HG03064 (cell line): Measurements from ENCODE around the gene TAP2.

ENCODE experiments used
- ATAC-seq: cut with Tn5 transposase; IDR thresholded peaks from one replicate; pipeline ENCODE4 v1.9.1; 2021; ENCODE audit warnings: low read depth; ENCODE audit not compliant: unreplicated experiment

TAP2 gene

GRCh38 chr6:32854376-32855178 lies 16.0 kb upstream of the TAP2 start:
- no peak for ATAC-seq

DNA sequence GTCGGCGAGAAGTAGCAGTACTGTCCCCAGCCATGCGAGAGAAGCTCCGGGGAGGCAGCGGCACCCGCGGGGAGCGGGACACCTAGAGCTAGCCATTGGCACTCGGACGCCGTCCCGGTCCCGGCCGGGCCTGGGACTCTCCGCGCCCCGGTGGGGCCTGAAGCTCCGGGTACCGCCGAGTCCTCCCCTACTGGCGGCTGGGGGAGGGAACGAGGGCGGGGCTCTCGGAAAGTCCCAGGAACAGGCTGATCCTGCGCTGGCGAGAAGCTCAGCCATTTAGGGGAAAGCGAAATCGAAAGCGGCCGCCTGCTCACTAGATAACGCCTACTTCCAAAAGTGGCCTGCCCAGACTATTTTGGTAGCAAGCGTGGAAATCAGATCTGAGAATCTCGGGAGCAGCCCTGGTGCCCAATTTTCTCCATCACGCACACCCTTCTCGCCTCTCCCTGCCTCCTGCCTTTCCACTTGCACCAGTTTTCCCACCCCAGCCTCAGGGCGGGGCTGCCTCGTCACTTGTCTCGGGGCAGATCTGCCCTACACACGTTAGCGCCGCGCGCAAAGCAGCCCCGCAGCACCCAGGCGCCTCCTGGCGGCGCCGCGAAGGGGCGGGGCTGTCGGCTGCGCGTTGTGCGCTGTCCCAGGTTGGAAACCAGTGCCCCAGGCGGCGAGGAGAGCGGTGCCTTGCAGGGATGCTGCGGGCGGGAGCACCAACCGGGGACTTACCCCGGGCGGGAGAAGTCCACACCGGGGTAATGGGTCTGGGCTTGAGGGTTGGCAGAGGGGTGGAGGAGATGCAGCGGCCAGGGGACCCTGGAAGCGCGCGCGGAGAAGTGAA lies 15.2 kb upstream of the TAP2 start, which contains the start of the genes PSMB9 and TAP1:
TSS of gene PSMB9 (plus strand) at position 652 of the 835 bp plus-strand sequence. CDS start at position 690, 38 bp downstream.
TSS of gene TAP1 (minus strand) at position 164 of the 835 bp plus-strand sequence. CDS start at position 96, 68 bp downstream.
- ATAC-seq, result peak; percentile 68

DNA sequence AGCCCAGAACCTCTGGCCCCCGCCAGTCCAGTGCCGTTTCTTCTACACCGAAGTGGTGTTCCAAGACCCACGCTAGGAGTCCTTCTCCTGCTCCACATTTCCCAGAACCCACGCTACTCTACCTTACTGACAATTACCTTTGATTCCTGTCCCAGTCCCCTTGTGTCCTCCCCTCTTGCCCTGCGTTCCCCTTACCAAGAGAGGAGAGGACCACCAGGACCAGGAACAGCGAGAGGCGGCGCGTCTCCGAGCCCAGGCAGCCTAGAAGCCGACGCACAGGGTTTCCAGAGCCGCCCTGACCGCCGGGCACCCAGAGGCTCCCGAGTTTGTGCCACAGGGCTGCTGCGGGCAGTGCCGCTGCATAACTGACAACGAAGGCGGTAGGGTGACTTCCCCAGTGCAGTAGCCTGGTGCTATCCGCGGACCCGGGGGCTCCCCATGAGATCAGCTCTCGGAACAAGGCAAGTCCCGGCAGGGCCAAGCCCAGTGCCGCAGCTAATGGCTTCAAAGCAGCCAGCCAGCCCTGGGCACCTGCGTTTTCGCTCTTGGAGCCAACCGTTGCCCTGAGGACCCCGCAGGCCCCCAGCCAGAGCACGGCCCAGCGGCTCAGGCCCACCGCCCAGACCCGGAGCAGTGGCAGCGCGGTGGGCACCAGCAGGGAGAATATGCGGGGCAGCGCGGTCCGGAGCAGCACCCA lies 14.5 kb upstream of the TAP2 start:
- ATAC-seq, result peak; percentile 23

- peak; percentile 16 for ATAC-seq
Observed at GRCh38 chr6:32852018-32852843, 13.7 kb upstream of the TAP2 start.

DNA sequence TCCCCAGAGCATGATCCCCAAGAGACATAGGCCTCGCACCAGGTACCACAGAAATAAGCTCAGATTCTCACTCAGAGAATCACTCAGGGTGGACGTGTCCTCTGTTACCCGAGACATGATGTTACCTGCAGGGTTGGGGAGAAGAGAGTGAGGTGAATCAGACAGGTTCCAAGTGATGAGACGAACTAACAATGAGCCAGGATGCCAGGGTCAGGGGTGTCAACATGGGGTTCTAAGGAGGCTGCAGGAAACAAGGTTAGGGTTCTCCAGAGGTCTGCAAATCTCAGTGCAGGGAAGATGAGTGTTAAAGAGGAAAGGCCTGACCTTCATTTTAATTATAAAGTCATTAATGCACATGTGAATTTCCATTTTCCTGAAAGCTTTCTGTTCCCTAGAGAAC lies 12.5 kb upstream of the TAP2 start:
- ATAC-seq, result no peak

DNA sequence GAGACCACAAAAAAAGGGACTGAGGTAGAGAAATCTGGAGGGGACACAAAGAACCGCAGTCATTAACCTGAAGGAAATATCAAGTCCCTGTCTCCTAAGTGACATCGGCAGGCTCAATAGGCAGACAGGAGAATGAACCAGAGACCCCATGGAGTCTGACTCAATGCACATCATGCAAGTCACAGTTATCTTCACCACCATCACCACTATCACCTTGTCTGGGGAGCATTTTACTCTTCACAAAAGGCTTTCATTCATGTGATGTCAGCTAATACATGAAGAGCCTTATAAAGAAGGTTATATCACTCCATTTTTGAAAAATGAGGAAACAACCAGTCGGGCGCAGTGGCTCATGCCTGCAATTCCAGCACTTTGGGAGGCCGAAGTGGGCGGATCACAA lies 10.6 kb upstream of the TAP2 start:
- ATAC-seq, result no peak

- no peak for ATAC-seq
Observed at GRCh38 chr6:32847795-32848194, 9.3 kb upstream of the TAP2 start.

DNA sequence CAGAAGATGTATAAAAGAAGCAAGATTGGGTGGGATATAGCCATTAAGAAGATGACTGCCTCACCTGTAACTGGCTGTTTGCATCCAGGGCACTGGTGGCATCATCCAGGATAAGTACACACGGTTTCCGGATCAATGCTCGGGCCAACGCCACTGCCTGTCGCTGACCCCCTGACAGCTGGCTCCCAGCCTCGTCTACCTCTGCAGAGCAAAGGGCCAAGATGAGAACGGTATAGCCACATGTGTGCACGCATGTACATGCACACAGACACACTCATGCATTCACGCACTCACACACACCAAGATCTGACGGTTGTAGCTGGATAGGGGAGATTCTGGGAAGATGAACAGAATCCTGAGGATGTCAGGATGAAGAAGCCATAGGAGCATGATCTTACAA lies 8.5 kb upstream of the TAP2 start:
- ATAC-seq, result no peak

GRCh38 chr6:32845384-32845884 lies 6.9 kb upstream of the TAP2 start:
- ATAC-seq, result no peak

DNA sequence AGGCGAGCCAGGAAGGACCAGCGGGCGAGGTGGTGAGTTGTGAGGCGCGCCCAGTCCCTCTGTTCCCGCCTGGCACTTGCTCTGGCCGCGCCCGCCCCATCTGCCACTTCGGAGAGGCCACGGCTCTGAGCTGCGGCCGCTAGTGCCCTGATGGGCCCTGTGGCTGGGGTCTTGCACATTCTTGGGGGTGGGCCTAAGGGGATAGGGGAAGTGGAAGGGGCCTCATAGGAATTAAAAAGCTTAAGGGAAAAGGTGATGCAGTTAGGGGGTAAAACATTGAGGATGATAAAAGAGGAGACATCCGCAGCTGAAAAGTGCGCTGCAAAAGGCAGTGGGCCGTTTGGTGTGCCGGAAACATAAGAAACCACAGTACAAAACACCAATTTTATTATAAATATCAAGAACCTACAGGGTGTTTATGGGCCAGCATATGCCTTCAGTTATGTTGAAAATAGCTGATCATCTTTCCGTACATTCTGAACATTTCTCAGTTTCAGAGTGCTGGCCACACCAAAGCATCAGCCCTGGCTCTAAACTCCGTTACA lies 6.4 kb upstream of the TAP2 start:
- ATAC-seq, result no peak

DNA sequence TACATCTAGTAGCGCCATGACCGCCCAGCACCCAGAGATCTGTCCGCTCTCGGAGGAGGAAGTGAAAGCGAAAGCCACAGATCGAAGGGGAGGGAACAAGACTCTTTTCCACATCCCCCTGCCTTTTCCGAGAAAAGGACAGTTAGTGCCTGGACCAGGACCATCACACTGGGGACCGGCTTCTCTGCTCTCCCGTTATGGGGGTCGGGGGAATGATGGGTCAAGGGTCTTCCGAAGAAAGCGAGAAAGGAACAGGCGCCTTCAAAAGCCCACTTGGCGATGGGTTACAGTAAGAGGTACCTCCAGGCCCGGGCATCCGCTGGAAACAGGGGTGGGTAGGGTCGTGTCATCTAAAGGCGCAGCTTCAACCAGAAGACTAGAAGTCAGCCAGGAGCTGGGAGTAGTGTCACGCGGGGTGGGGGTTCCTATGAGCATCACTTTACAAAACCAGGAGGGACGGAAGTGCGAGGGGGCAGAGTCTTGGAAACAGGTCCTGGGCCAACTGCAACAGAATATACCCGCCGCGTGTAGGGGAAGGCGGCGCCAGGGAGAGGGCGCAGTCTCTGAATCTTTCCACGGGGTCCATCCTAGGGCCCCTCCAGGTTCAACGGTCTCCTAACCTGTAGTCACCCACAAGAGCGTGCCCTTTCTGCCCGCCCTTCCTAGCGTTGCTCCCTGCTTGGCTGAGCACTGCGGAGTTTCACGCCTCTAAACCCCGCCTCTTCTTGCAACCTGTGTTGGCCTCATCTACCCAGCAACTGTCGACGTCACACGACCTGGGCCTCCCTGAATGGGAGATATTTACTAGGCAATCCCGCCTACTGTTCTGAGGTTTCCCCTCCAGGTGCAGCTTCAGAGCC lies 5.7 kb upstream of the TAP2 start, which contains the start of gene PSMB8:
TSS of gene PSMB8 (minus strand) at position 69 of the 860 bp plus-strand sequence. CDS start at position 18, 51 bp downstream.
- ATAC-seq, result peak; percentile 48

- ATAC-seq, result no peak
Observed at GRCh38 chr6:32843331-32843978, 4.9 kb upstream of the TAP2 start.

- ATAC-seq, result no peak
Observed at GRCh38 chr6:32842690-32843089, 4.2 kb upstream of the TAP2 start.

GRCh38 chr6:32842021-32842650 lies 3.6 kb upstream of the TAP2 start:
- no peak for ATAC-seq

GRCh38 chr6:32840604-32841246 lies 2.2 kb upstream of the TAP2 start:
- no peak for ATAC-seq

DNA sequence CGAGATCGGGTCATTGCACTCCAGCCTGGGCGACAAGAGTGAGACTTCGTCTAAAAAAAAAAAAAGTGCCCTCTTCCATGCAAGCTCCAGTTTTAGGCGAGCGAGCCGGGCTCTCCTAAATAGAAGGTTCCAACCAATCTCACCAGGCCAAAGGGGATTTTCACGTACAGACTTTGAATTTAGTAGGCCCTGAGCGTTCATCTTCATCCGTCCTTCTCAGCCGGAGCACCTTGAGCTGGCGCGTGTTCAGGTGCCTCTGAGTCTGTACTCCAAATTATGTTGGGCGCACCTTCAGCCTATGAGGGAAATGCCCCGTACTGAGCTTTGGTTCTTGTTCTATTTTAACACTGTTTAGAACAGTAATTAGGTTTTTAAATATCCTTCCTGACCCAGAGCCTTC lies 817 bp upstream of the TAP2 start:
- no peak for ATAC-seq

DNA sequence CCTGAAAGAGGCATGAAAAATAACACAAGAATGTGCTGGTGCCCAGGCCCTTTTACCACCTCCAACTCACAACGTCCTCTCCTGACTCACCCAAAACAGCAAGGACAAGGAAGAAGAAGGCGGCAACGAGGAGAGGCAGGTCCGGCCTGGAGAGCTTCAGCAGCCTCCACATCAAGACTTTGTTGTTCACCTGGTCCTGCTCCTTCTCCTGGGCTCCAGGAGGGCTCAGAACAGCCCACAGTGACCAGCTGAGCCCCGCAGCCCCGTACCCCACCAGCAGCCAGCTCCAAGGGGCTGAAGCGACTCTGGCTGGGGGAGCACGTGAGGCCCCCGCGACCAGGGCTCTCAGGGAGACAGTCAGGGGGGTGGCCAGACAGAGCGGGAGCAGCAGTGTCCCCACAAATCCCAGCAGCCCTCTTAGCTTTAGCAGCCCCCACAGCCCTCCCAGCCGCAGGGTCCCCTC lies 857 bp downstream of the TAP2 start:
- peak; percentile 3 for ATAC-seq
